ENCODE results near the gene CASP9.

CASP9 gene

GRCh38 chr1:15524283-15525049 lies 451 bp upstream of the CASP9 start (continued):
- no peak for TF ChIP-seq ZNF214 (tag by site-specific recombination; IDR thresholded peaks at IDR 0.05; ENCODE audit: borderline replicate concordance)
- TF ChIP-seq ZNF354C (tag by site-specific recombination; IDR thresholded peaks at IDR 0.05; ENCODE audit: borderline replicate concordance, low read depth) = no peak
- TF ChIP-seq ZBTB49 (tag by site-specific recombination; IDR thresholded peaks at IDR 0.05; ENCODE audit: low read depth) = no peak
- TF ChIP-seq ZNF501 (tag by site-specific recombination; IDR thresholded peaks at IDR 0.05) = no peak
- no peak for TF ChIP-seq ZNF391 (tag by site-specific recombination; IDR thresholded peaks at IDR 0.05; ENCODE audit: borderline replicate concordance, low read depth)
- peak; percentile 62 for TF ChIP-seq SP2 (tag by site-specific recombination; IDR thresholded peaks at IDR 0.05)
- TF ChIP-seq ZNF423 (tag by site-specific recombination; IDR thresholded peaks at IDR 0.05) = 0 out of 2 replicates have a peak, but pooled peaks have one; percentile 16
- no peak for TF ChIP-seq ZNF473 (tag by site-specific recombination; IDR thresholded peaks at IDR 0.05)
- TF ChIP-seq ZBTB7A (tag by site-specific recombination; IDR thresholded peaks at IDR 0.05; ENCODE audit: low read depth) = no peak
- no peak for TF ChIP-seq ZSCAN30 (tag by site-specific recombination; IDR thresholded peaks at IDR 0.05)
- peak; percentile 89 for TF ChIP-seq KLF9 (tag by site-specific recombination; IDR thresholded peaks at IDR 0.05; ENCODE audit: low read depth)
- TF ChIP-seq REPIN1 (tag by site-specific recombination; IDR thresholded peaks at IDR 0.05; ENCODE audit: low read depth) = no peak
- TF ChIP-seq SCRT2 (tag by site-specific recombination; IDR thresholded peaks at IDR 0.05) = no peak
- TF ChIP-seq ZNF239 (tag by site-specific recombination; IDR thresholded peaks at IDR 0.05) = no peak
- TF ChIP-seq ZBTB48 (tag by site-specific recombination; IDR thresholded peaks at IDR 0.05) = no peak
- TF ChIP-seq GLI2 (tag by site-specific recombination; IDR thresholded peaks at IDR 0.05; ENCODE audit: borderline replicate concordance, low read depth) = no peak
- TF ChIP-seq ZNF302 (tag by site-specific recombination; IDR thresholded peaks at IDR 0.05; ENCODE audit: low read depth) = no peak
- TF ChIP-seq ZNF174 (tag by site-specific recombination; IDR thresholded peaks at IDR 0.05) = no peak
- TF ChIP-seq ZBTB10 (tag by site-specific recombination; IDR thresholded peaks at IDR 0.05) = peak; percentile 96
- no peak for TF ChIP-seq MEIS1 (CRISPR knock-in tag; IDR thresholded peaks at IDR 0.05; ENCODE audit: borderline replicate concordance)
- TF ChIP-seq ZBTB21 (tag by site-specific recombination; IDR thresholded peaks at IDR 0.05) = peak; percentile 95
- TF ChIP-seq ZNF518A (tag by site-specific recombination; conservative IDR thresholded peaks at IDR 0.05; ENCODE audit: low read depth) = no peak
- TF ChIP-seq ZNF692 (tag by site-specific recombination; IDR thresholded peaks at IDR 0.05) = 0 out of 2 replicates have a peak, but pooled peaks have one; percentile 14
